GM21447 (cell line): ENCODE measurements around the gene PLEK2.
"Not testable (repeated sequence)": the region's sequence is repeated elsewhere in the genome, so short reads cannot be mapped to it uniquely, and the experiment has no call there.

ENCODE experiments used
- ATAC-seq: cut with Tn5 transposase; IDR thresholded peaks from one replicate; pipeline ENCODE4 v1.9.1; 2021; ENCODE audit not compliant: unreplicated experiment

PLEK2 gene

GRCh38 chr14:67411820-67412421 lies at the start of gene PLEK2:
Gene PLEK2 (minus strand): TSS chr14:67412165. CDS start chr14:67412059, 106 bp downstream.
- no peak for ATAC-seq

- no peak for ATAC-seq
Measured at GRCh38 chr14:67461341-67461985, 49.5 kb upstream of the PLEK2 start.

- ATAC-seq: no peak
Measured at GRCh38 chr14:67459336-67459735, 47.4 kb upstream of the PLEK2 start.

- ATAC-seq: no peak
Measured at GRCh38 chr14:67457782-67458181, 45.8 kb upstream of the PLEK2 start.

- ATAC-seq: no peak
Measured at GRCh38 chr14:67456732-67457131, 44.8 kb upstream of the PLEK2 start.

- ATAC-seq: no peak
Measured at GRCh38 chr14:67453575-67454300, 41.8 kb upstream of the PLEK2 start.

- ATAC-seq: not testable (repeated sequence)
Measured at GRCh38 chr14:67451667-67452066, 39.7 kb upstream of the PLEK2 start.

- ATAC-seq: no peak
Measured at GRCh38 chr14:67449096-67449495, 37.1 kb upstream of the PLEK2 start.

GRCh38 chr14:67447033-67447381 lies 35.0 kb upstream of the PLEK2 start:
- ATAC-seq: no peak

GRCh38 chr14:67446371-67447032 lies 34.5 kb upstream of the PLEK2 start:
- no peak for ATAC-seq

GRCh38 chr14:67444395-67444794 lies 32.4 kb upstream of the PLEK2 start:
- ATAC-seq: no peak

- ATAC-seq: no peak
Measured at GRCh38 chr14:67442139-67442906, 30.4 kb upstream of the PLEK2 start.

GRCh38 chr14:67441672-67442071 lies 29.7 kb upstream of the PLEK2 start:
- no peak for ATAC-seq

- no peak for ATAC-seq
Measured at GRCh38 chr14:67441256-67441655, 29.3 kb upstream of the PLEK2 start.

GRCh38 chr14:67440513-67440912 lies 28.5 kb upstream of the PLEK2 start:
- no peak for ATAC-seq

- no peak for ATAC-seq
Measured at GRCh38 chr14:67438969-67439368, 27.0 kb upstream of the PLEK2 start.

- no peak for ATAC-seq
Measured at GRCh38 chr14:67436006-67436866, 24.3 kb upstream of the PLEK2 start.

GRCh38 chr14:67435603-67436002 lies 23.6 kb upstream of the PLEK2 start:
- ATAC-seq: no peak

- ATAC-seq: no peak
Measured at GRCh38 chr14:67432050-67432564, 20.1 kb upstream of the PLEK2 start.
